ENCODE measurements around the gene CCDC33. TPM values are rescaled to one million over a fixed set of nuclear protein-coding genes. Genes with fewer than 3 reads are reported as not detected.

The CCDC33 gene
- total and polyA plus RNA-seq, 10 donors = 0.08 TPM; not detected in 9

- Histone ChIP-seq H3K27ac (no peak overlapping the region), H3K36me3 (no peaks in the 10 kb centered on the region), H3K4me1 (no peaks in the 10 kb centered on the region), H3K27me3 (replicated peaks in 1 of 7) (peaks cover 0 to 66% (median 0%) of the 10 kb centered on the region in 7 donors), H3K9me3 (no peaks in the 10 kb centered on the region), H3K4me3 (no peak overlapping the region)
- no peak for DNase-seq
- intact Hi-C loops (cut with DNase I; ENCODE audit: low total_unique reads) = no loop called here
- WGBS, 5 donors = 43 to 74% (median 55%) methylated on average over 2 to 5 of the region's 5 CpGs
- TF ChIP-seq POLR2A (IDR thresholded peaks at IDR 0.05) (no peak), POLR2AphosphoS5 (IDR thresholded peaks at IDR 0.05) (no peak)
- TF ChIP-seq, protein P1, sequence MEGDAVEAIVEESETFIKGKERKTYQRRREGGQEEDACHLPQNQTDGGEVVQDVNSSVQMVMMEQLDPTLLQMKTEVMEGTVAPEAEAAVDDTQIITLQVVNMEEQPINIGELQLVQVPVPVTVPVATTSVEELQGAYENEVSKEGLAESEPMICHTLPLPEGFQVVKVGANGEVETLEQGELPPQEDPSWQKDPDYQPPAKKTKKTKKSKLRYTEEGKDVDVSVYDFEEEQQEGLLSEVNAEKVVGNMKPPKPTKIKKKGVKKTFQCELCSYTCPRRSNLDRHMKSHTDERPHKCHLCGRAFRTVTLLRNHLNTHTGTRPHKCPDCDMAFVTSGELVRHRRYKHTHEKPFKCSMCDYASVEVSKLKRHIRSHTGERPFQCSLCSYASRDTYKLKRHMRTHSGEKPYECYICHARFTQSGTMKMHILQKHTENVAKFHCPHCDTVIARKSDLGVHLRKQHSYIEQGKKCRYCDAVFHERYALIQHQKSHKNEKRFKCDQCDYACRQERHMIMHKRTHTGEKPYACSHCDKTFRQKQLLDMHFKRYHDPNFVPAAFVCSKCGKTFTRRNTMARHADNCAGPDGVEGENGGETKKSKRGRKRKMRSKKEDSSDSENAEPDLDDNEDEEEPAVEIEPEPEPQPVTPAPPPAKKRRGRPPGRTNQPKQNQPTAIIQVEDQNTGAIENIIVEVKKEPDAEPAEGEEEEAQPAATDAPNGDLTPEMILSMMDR (IDR thresholded peaks at IDR 0.05 in 8 of 11, conservative IDR thresholded peaks at IDR 0.05 in 3 of 11) = no peak
Measured at GRCh38 chr15:74259292-74259648, 23.1 kb downstream of the CCDC33 start.

DNA sequence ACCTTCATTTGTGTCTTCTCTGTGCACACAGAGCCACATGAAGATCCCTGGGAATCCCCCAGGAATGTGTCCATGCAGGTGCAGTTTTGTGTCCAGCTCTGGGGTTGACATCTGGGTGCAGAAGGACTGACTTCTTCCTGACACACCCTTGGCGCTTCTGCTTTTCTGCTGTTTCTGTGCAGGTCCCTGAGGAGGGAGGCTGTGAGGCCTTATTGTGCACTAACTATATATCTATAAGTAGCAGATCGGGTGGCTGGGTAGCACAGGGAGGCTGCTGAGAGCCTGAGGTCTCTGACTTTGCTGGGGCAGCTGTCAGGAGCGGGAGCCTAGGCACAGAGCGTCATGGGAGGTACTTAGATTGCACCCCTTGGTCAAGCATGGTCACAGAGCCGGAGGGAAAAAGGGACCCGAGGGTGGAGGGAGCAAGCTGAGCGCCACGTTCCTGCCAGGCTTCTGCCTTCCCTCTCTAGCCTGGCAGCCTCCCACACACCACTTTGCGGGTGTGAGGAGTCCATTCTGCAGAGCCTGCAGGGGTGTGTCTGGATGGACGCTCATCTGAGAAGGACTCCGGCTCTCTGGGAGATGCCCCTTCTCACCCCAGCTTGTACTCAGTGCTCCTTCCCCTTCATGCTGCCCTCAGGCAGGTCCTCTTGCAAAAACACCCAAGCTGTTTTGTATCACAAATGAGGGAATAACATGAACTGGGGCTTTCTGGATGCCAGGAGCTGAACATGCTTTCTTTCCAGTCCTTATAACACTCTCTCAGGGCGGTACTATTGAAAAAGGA lies 23.9 kb downstream of the CCDC33 start:
- no peak overlapping the region for H3K27ac ChIP-seq
- peaks cover 0 to 70% (median 0%) of the 10 kb centered on the region in 7 donors for H3K27me3 ChIP-seq (replicated peaks in 1 of 7)
- H3K4me3 ChIP-seq = no peak overlapping the region
- no peaks in the 10 kb centered on the region for H3K36me3 ChIP-seq
- no peaks in the 10 kb centered on the region for H3K9me3 ChIP-seq
- H3K4me1 ChIP-seq = no peaks in the 10 kb centered on the region
- WGBS, 5 donors = 71 to 79% (median 78%) methylated on average over 11 to 12 of the region's 12 CpGs
- TF ChIP-seq POLR2A (IDR thresholded peaks at IDR 0.05) = no peak
- intact Hi-C loops (cut with DNase I; ENCODE audit: low total_unique reads) = no loop called here
- no peak for DNase-seq

DNA sequence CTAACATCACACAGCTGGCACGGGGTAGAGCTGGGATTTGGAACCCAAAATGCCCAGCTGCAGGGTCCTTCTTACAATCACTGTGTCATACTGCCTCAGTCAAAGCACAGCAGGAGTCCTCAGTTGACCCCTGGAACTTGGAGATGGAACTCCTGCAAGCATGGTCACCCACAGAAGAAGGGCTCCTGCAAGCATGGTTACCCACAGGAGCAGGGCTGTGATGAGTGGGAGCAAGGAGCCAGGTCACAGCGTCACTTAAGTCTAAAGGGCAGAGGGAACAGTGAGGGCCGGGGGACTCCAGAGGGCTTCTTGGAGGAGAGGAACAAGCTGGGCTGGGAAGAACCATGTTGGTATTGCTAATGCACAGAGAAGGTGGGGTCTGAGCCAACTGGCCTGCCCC lies 24.9 kb downstream of the CCDC33 start:
- DNase-seq = no peak
- no peak overlapping the region for H3K4me3 ChIP-seq
- 52 to 85% (median 81%) methylated on average over 3 of the region's 3 CpGs for WGBS, 5 donors
- H3K27ac ChIP-seq = no peak overlapping the region
- intact Hi-C loops (cut with DNase I; ENCODE audit: low total_unique reads) = no loop called here
- no peaks in the 10 kb centered on the region for H3K36me3 ChIP-seq
- TF ChIP-seq POLR2AphosphoS5 (IDR thresholded peaks at IDR 0.05) (no peak), POLR2A (IDR thresholded peaks at IDR 0.05) (no peak)
- TF ChIP-seq, protein P1 (IDR thresholded peaks at IDR 0.05 in 8 of 11, conservative IDR thresholded peaks at IDR 0.05 in 3 of 11) = no peak
- H3K4me1 ChIP-seq = no peaks in the 10 kb centered on the region
- peaks cover 0 to 80% (median 0%) of the 10 kb centered on the region in 7 donors for H3K27me3 ChIP-seq (replicated peaks in 1 of 7)
- no peaks in the 10 kb centered on the region for H3K9me3 ChIP-seq

GRCh38 chr15:74261685-74262084 lies 25.6 kb downstream of the CCDC33 start:
- no peaks in the 10 kb centered on the region for H3K36me3 ChIP-seq
- peaks cover 0 to 80% (median 0%) of the 10 kb centered on the region in 7 donors for H3K27me3 ChIP-seq (replicated peaks in 1 of 7)
- WGBS, 5 donors = 85 to 95% (median 86%) methylated on average over 8 of the region's 8 CpGs
- no peaks in the 10 kb centered on the region for H3K4me1 ChIP-seq
- DNase-seq = no peak
- intact Hi-C loops (cut with DNase I; ENCODE audit: low total_unique reads) = no loop called here
- H3K9me3 ChIP-seq = no peaks in the 10 kb centered on the region
- no peak overlapping the region for H3K4me3 ChIP-seq
- TF ChIP-seq POLR2AphosphoS5 (IDR thresholded peaks at IDR 0.05) (no peak), POLR2A (IDR thresholded peaks at IDR 0.05) (no peak)
- TF ChIP-seq, protein P1 (IDR thresholded peaks at IDR 0.05 in 8 of 11, conservative IDR thresholded peaks at IDR 0.05 in 3 of 11) = no peak
- H3K27ac ChIP-seq = no peak overlapping the region

All from spleen (tissue), 11 donors.